H1 (cell line): ENCODE data around the gene ALOX12. TPM values are rescaled to one million over a fixed set of nuclear protein-coding genes. Genes with fewer than 3 reads are reported as not detected.
A peak's percentile ranks its signal among the peaks of the same experiment; 100 is the strongest.
"Not testable (repeated sequence)": the region's sequence is repeated elsewhere in the genome, so short reads cannot be mapped to it uniquely, and the experiment has no call there.

Source experiments
- CTCF ChIA-PET: fragments of 300-600 bp; sonication (Branson Sonifier 250); formaldehyde crosslinking; loops from one replicate; lab custom pipeline; 2021; ENCODE audit not compliant: partially characterized antibody; lab: Charles Lee
- POLR2A ChIA-PET: fragments of 300-600 bp; sonication (Branson Sonifier 250); formaldehyde crosslinking; loops from one replicate; lab custom pipeline; 2021; ENCODE audit warnings: inconsistent platforms; ENCODE audit not compliant: partially characterized antibody; lab: Charles Lee
- DNase-seq, 2 experiments: peaks; one replicate each; pipeline versions ENCODE4 v3.0.0 to v3.0.0-alpha.2; 2010 to 2022; ENCODE audit warnings: low spot score in 2 of 2, low read depth in 1 of 2, mixed read lengths in 1 of 2
- FAIRE-seq: peaks from 2 replicates; lab custom pipeline; 2011; peaks lifted over from hg19 to GRCh38; lab: Jason Lieb, UNC
- H2AFZ ChIP-seq: 2 replicates; pipeline ENCODE4 v1.8.1; 2012; ENCODE audit warnings: low read length, inconsistent platforms
- H2AK5ac ChIP-seq: 2 replicates; pipeline ENCODE4 v1.6.1; 2013; ENCODE audit warnings: low read depth, low read length
- H2BK120ac ChIP-seq: replicated peaks from 2 replicates; pipeline ENCODE3; 2013; ENCODE audit warnings: low read depth, low read length, inconsistent platforms
- H2BK12ac ChIP-seq: 2 replicates; pipeline ENCODE4 v1.6.1; 2013; ENCODE audit warnings: low read depth, low read length
- H2BK15ac ChIP-seq: 2 replicates; pipeline ENCODE4 v1.6.1; 2013; ENCODE audit warnings: low read length
- H2BK20ac ChIP-seq: 2 replicates; pipeline ENCODE4 v1.6.1; 2013; ENCODE audit warnings: low read length
- H2BK5ac ChIP-seq: 2 replicates; pipeline ENCODE4 v1.6.1; 2013; ENCODE audit warnings: low read depth, low read length
- H3K14ac ChIP-seq: 2 replicates; pipeline ENCODE4 v1.6.1; 2013; ENCODE audit warnings: inconsistent platforms; ENCODE audit not compliant: insufficient read length
- H3K18ac ChIP-seq: 2 replicates; pipeline ENCODE4 v1.6.1; 2013; ENCODE audit warnings: low read length; ENCODE audit errors: extremely low read depth
- H3K23ac ChIP-seq: 2 replicates; pipeline ENCODE4 v1.6.1; 2013; ENCODE audit warnings: inconsistent platforms; ENCODE audit not compliant: insufficient read length
- H3K23me2 ChIP-seq: 2 replicates; pipeline ENCODE4 v1.6.1; 2013; ENCODE audit warnings: low read depth, low read length
- H3K27ac ChIP-seq: 2 replicates; pipeline ENCODE4 v1.6.1; 2011; ENCODE audit warnings: low read depth, low read length, inconsistent platforms
- H3K27me3 ChIP-seq, 4 experiments: replicated peaks in 1 of 4; 1 replicate in 1 of 4; 2 replicates in 3 of 4; pipeline versions ENCODE4 v1.6.1 to v1.8.1; 2011 to 2013; ENCODE audit warnings: low read length in 3 of 4, mild to moderate bottlenecking in 3 of 4, inconsistent platforms in 2 of 4, mixed read lengths in 2 of 4, moderate library complexity in 1 of 4; ENCODE audit not compliant: control insufficient read depth in 3 of 4, insufficient read depth in 3 of 4; ENCODE audit errors: extremely low read depth in 1 of 4
- H3K36me3 ChIP-seq, 4 experiments: 2 replicates each; pipeline versions ENCODE4 v1.6.1 to v1.8.1; 2011 to 2013; ENCODE audit warnings: mild to moderate bottlenecking in 4 of 4, low read length in 3 of 4, moderate library complexity in 2 of 4, control low read depth in 1 of 4, inconsistent platforms in 1 of 4; ENCODE audit not compliant: insufficient read depth in 4 of 4, control insufficient read depth in 2 of 4
- H3K4ac ChIP-seq: replicated peaks from 2 replicates; pipeline ENCODE3; 2013; ENCODE audit warnings: low read length, low read depth, mixed read lengths, inconsistent platforms; ENCODE audit not compliant: insufficient read length
- H3K4me1 ChIP-seq, 4 experiments: replicated peaks in 1 of 4; 1 replicate in 1 of 4; 2 replicates in 3 of 4; pipeline versions ENCODE4 v1.6.1 to v1.8.1; 2011 to 2013; ENCODE audit warnings: low read length in 3 of 4, inconsistent platforms in 2 of 4, mixed read lengths in 1 of 4; ENCODE audit not compliant: insufficient read depth in 4 of 4, control insufficient read depth in 3 of 4
- H3K4me2 ChIP-seq, 2 experiments: 2 replicates each; pipeline versions ENCODE4 v1.6.1 to v1.8.1; 2011 to 2013; ENCODE audit warnings: low read depth in 2 of 2, low read length in 2 of 2, control low read depth in 1 of 2, inconsistent platforms in 1 of 2, mild to moderate bottlenecking in 1 of 2; ENCODE audit not compliant: insufficient read depth in 1 of 2
- H3K4me3 ChIP-seq, 4 experiments: fragments of 200-600, 300-600 bp in 1 of 4; sonication (generic), shearing (Covaris generic), sonication (Bioruptor Twin) in 1 of 4; 2 replicates each; pipeline versions ENCODE4 v1.5.1 to v1.8.1; 2011 to 2016; ENCODE audit warnings: low read length in 4 of 4, low read depth in 3 of 4, control low read depth in 2 of 4, inconsistent platforms in 2 of 4, mild to moderate bottlenecking in 2 of 4, mixed read lengths in 1 of 4, moderate library complexity in 1 of 4; ENCODE audit not compliant: insufficient read depth in 2 of 4; ENCODE audit errors: extremely low read depth in 1 of 4
- H3K56ac ChIP-seq: replicated peaks from 2 replicates; pipeline ENCODE3; 2013; ENCODE audit warnings: low read depth, mild to moderate bottlenecking, mixed read lengths, low read length, inconsistent platforms; ENCODE audit not compliant: insufficient read length
- H3K79me1 ChIP-seq: 2 replicates; pipeline ENCODE4 v1.6.1; 2013; ENCODE audit warnings: low read depth, low read length, control low read depth
- H3K79me2 ChIP-seq, 2 experiments: 2 replicates each; pipeline versions ENCODE4 v1.6.1 to v1.8.1; 2012 to 2013; ENCODE audit warnings: low read length in 2 of 2, mild to moderate bottlenecking in 2 of 2, inconsistent platforms in 1 of 2; ENCODE audit not compliant: insufficient read depth in 2 of 2, control insufficient read depth in 1 of 2
- H3K9ac ChIP-seq, 4 experiments: replicated peaks in 1 of 4; 1 replicate in 1 of 4; 2 replicates in 3 of 4; pipeline versions ENCODE4 v1.6.1 to v1.8.1; 2011 to 2013; ENCODE audit warnings: low read depth in 3 of 4, low read length in 3 of 4, control low read depth in 2 of 4, mild to moderate bottlenecking in 2 of 4, moderate library complexity in 2 of 4, inconsistent platforms in 1 of 4; ENCODE audit errors: extremely low read depth in 1 of 4
- H3K9me3 ChIP-seq, 2 experiments: 2 replicates each; pipeline versions ENCODE4 v1.6.1 to v1.8.1; 2012 to 2013; ENCODE audit warnings: mild to moderate bottlenecking in 2 of 2, moderate library complexity in 2 of 2, control low read depth in 1 of 2, inconsistent platforms in 1 of 2, low read depth in 1 of 2, low read length in 1 of 2, mixed read lengths in 1 of 2; ENCODE audit not compliant: insufficient read depth in 2 of 2
- H4K20me1 ChIP-seq, 2 experiments: replicated peaks in 1 of 2; 2 replicates each; pipeline versions ENCODE3 to v1.8.1; 2011 to 2013; ENCODE audit warnings: inconsistent platforms in 2 of 2, low read length in 2 of 2, mild to moderate bottlenecking in 1 of 2; ENCODE audit not compliant: insufficient read depth in 2 of 2, control insufficient read depth in 1 of 2
- H4K5ac ChIP-seq: 2 replicates; pipeline ENCODE4 v1.6.1; 2013; ENCODE audit warnings: low read length, low read depth, mixed read lengths, inconsistent platforms; ENCODE audit not compliant: insufficient read length
- H4K8ac ChIP-seq: 2 replicates; pipeline ENCODE4 v1.8.0; 2013; ENCODE audit warnings: mild to moderate bottlenecking, moderate library complexity, low read length, inconsistent platforms; ENCODE audit not compliant: insufficient read depth; ENCODE audit errors: extremely low read depth
- H4K91ac ChIP-seq: replicated peaks from 2 replicates; pipeline ENCODE3; 2013; ENCODE audit warnings: low read length, mixed read lengths, inconsistent platforms; ENCODE audit not compliant: insufficient read length
- WGBS, 2 experiments: shearing (Covaris generic) in 1 of 2; methylation state at CpG; one replicate each; pipeline versions ENCODE4 v1.1.6 to v1.1.7; 2013 to 2015; ENCODE audit warnings: low lambda C conversion rate in 2 of 2, mixed read lengths in 2 of 2, inconsistent platforms in 1 of 2, low coverage in 1 of 2, missing lambda C conversion rate in 1 of 2; ENCODE audit not compliant: insufficient replicate concordance in 2 of 2, insufficient coverage in 1 of 2, insufficient read length in 1 of 2; ENCODE audit errors: extremely low coverage in 1 of 2, missing lambda C conversion rate in 1 of 2; 5-methylcytosine and 5-hydroxymethylcytosine counted together
- polyA plus RNA-seq, 7 experiments: library from polyadenylated mRNA; depleted of rRNA in 3 of 7; stranded (reverse) in 5 of 7; unstranded in 2 of 7; fragments of >200 nt in 5 of 7; fragments of 200-250 nt in 2 of 7; gene quantifications; 1 replicate in 5 of 7; 2 replicates in 1 of 7; 4 replicates in 1 of 7; pipeline versions ENCODE4 v1.2.1 to v1.2.3, GENCODE V29; 2011 to 2013; ENCODE audit warnings: missing spikeins in 2 of 7, mixed read lengths in 2 of 7
- total RNA-seq: library from RNA; stranded (reverse); fragmentation: NEBNext Ultra II Directional; extraction: Animal tissue kit (Norgen Biotek cat#: 25700); gene quantifications from 2 replicates; pipeline ENCODE4 v1.2.1, GENCODE V29; 2021

Gene ALOX12
- total and polyA plus RNA-seq, 2 of the 8 experiments (the other 6 are each of a cell fraction or from before 2014, with no cell fraction given), result 1.4 to 2.0 TPM

DNA sequence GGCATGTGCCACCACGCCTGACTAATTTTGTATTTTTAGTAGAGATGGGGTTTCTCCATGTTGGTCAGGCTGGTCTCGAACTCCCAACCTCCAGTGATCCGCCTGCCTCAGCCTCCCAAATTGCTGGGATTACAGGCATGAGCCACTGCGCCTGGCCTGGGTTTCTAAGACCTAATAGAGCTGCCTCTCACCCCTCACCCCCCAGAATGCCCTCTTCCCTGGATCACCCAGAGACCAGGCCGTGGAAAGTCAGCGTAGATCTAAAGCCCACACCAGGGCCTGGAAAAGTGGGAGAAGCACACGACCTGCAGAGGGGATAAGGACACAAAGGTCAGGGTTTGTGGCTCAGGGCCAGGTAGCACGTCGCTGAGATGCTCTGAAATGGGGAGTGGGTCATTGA, 54.7 kb downstream of the ALOX12 start:
- ChIA-PET POLR2A (interaction anchor here (1.4 kb wide), 1 partner anchor 82 kb away, joined by 3 read pairs; no protein-coding TSS in a partner anchor), CTCF (interaction anchor here (0.7 to 17.5 kb wide), 13 partner anchors 14 to 156 kb away, joined by 3 to 434 read pairs (median 4); partner anchors contain the start of gene ASGR1)
- H2BK20ac ChIP-seq, H3K9me3 ChIP-seq, H2AK5ac ChIP-seq, H3K79me1 ChIP-seq, H4K20me1 ChIP-seq, H2AFZ ChIP-seq, H3K23ac ChIP-seq, H3K4me3 ChIP-seq, H2BK120ac ChIP-seq, H3K4me1 ChIP-seq, H3K14ac ChIP-seq, H4K91ac ChIP-seq, H3K23me2 ChIP-seq, H2BK12ac ChIP-seq, H3K4ac ChIP-seq, H3K79me2 ChIP-seq, H3K18ac ChIP-seq, H2BK5ac ChIP-seq, FAIRE-seq, H3K36me3 ChIP-seq, H3K9ac ChIP-seq, H4K5ac ChIP-seq, H3K4me2 ChIP-seq, H4K8ac ChIP-seq, H3K27ac ChIP-seq, H3K56ac ChIP-seq, DNase-seq, H3K27me3 ChIP-seq: not testable (repeated sequence)
- 94% methylated on average over 9 of the region's 9 CpGs; no CpG with 5 or more reads in 1 of the 2 experiments for WGBS, 2 experiments
- peak overlapping the region; percentile 63; the same call in 1 of the 2 replicates for H2BK15ac ChIP-seq
